T-cell (primary cell): ENCODE data around the gene EXOC6B. TPM values are rescaled to one million over a fixed set of nuclear protein-coding genes. Genes with fewer than 3 reads are reported as not detected.

Source experiments
- ATAC-seq, 4 experiments: fragments of 200-7000 bp in 3 of 4; fragments of 150-1000 bp in 1 of 4; cut with Tn5 transposase; replicated peaks in 1 of 4; 1 replicate in 3 of 4; 2 replicates in 1 of 4; pipeline ENCODE4 v1.10.0; 2021; ENCODE audit warnings: moderate library complexity in 3 of 4, mild to moderate bottlenecking in 2 of 4, moderate number of reproducible peaks in 1 of 4
- CTCF ChIA-PET, 2 donors: fragments of 300-600 bp; sonication (Branson Sonifier 250); formaldehyde crosslinking; loops; one replicate each; lab custom pipeline; 2022; ENCODE audit warnings: antibody characterized with exemption in 2 of 2; lab: Charles Lee
- POLR2A ChIA-PET, 2 donors: fragments of 300-600 bp; sonication (Branson Sonifier 250); formaldehyde crosslinking; loops; one replicate each; lab custom pipeline; 2022; ENCODE audit warnings: antibody characterized with exemption in 2 of 2; lab: Charles Lee
- DNase-seq, 35 experiments: peaks; one replicate each; pipeline versions ENCODE4 v3.0.0 to v3.0.0-alpha.2; 2013 to 2023
- H3K27ac ChIP-seq: one replicate; pipeline ENCODE4 v1.5.1; 2013; ENCODE audit warnings: low read length
- H3K27me3 ChIP-seq, 2 experiments: replicated peaks in 1 of 2; 1 replicate in 1 of 2; 2 replicates in 1 of 2; pipeline versions ENCODE4 v1.6.1 to v1.7.0; 2013; ENCODE audit warnings: low read length in 1 of 2, mixed read lengths in 1 of 2; ENCODE audit not compliant: control insufficient read depth in 2 of 2, insufficient read depth in 2 of 2; ENCODE audit errors: extremely low read depth in 1 of 2
- H3K36me3 ChIP-seq, 2 donors: 1 replicate in 1 of 2; 2 replicates in 1 of 2; pipeline versions ENCODE4 v1.6.1 to v1.7.0; 2013; ENCODE audit warnings: low read length in 1 of 2; ENCODE audit not compliant: control insufficient read depth in 2 of 2, insufficient read depth in 1 of 2; ENCODE audit errors: extremely low read depth in 1 of 2
- H3K4me1 ChIP-seq, 2 experiments: 1 replicate in 1 of 2; 2 replicates in 1 of 2; pipeline versions ENCODE4 v1.6.1 to v1.7.0; 2013; ENCODE audit warnings: low read length in 2 of 2, mixed read lengths in 1 of 2; ENCODE audit not compliant: insufficient read depth in 2 of 2, control insufficient read depth in 1 of 2; ENCODE audit errors: extremely low read depth in 1 of 2
- H3K4me3 ChIP-seq, 2 donors: 1 replicate in 1 of 2; 2 replicates in 1 of 2; pipeline versions ENCODE4 v1.5.1 to v1.7.0; 2013; ENCODE audit warnings: mild to moderate bottlenecking in 2 of 2, low read length in 1 of 2, moderate library complexity in 1 of 2; ENCODE audit not compliant: control insufficient read depth in 1 of 2; ENCODE audit errors: extremely low read depth in 1 of 2
- H3K9me3 ChIP-seq: 2 replicates; pipeline ENCODE4 v1.7.0; 2013
- H3K27ac Mint-ChIP-seq, 2 donors: one replicate each; pipeline ENCODE4 v1.8.0; 2020 to 2021; ENCODE audit warnings: mild to moderate bottlenecking in 2 of 2, mixed read lengths in 2 of 2
- H3K27me3 Mint-ChIP-seq, 2 donors: one replicate each; pipeline ENCODE4 v1.8.0; 2021 to 2022; ENCODE audit warnings: mixed read lengths in 2 of 2
- H3K36me3 Mint-ChIP-seq: one replicate; pipeline ENCODE4 v1.8.0; 2021; ENCODE audit warnings: mixed read lengths
- H3K4me1 Mint-ChIP-seq, 3 donors: one replicate each; pipeline ENCODE4 v1.8.0; 2020 to 2022; ENCODE audit warnings: mixed read lengths in 3 of 3, mild to moderate bottlenecking in 1 of 3
- H3K4me3 Mint-ChIP-seq, 3 donors: one replicate each; pipeline ENCODE4 v1.8.0; 2020 to 2022; ENCODE audit warnings: mild to moderate bottlenecking in 3 of 3, mixed read lengths in 3 of 3, moderate library complexity in 3 of 3
- H3K9me3 Mint-ChIP-seq, 3 donors: one replicate each; pipeline ENCODE4 v1.8.0; 2020 to 2022; ENCODE audit warnings: mixed read lengths in 3 of 3
- WGBS: methylation state at CpG from one replicate; pipeline ENCODE4 v1.1.5; 2013; ENCODE audit warnings: missing lambda C conversion rate; ENCODE audit not compliant: insufficient coverage; 5-methylcytosine and 5-hydroxymethylcytosine counted together
- total RNA-seq, 35 experiments: library from RNA in 6 of 35; stranded (reverse) in 6 of 35; fragments of 120-200 nt in 1 of 35; gene quantifications; one replicate each; pipeline versions ENCODE4 v1.2.1 to v1.2.4 and lab custom pipeline; 2013 to 2026

Gene EXOC6B
- total RNA-seq, 5 donors from 2014 or later (not counting 1 experiment from before 2014, with no cell fraction given), result 13.3 to 18.9 (median 16.6) TPM

- Histone ChIP-seq H3K4me3 (no peak overlapping the region), H3K36me3 (no peaks in the 10 kb centered on the region), H3K4me1 (no peaks in the 10 kb centered on the region), H3K9me3 (no peaks in the 10 kb centered on the region), H3K27ac (no peak overlapping the region), H3K27me3 (no peaks in the 10 kb centered on the region)
- ChIA-PET POLR2A (interaction anchor here in 1 of 2 donors (0.6 kb wide), 1 partner anchor 673 kb away, joined by 4 read pairs; no protein-coding TSS in a partner anchor), CTCF (no interaction called here)
- Mint-ChIP-seq H3K9me3 (peaks cover 19 to 39% (median 27%) of the 10 kb centered on the region in 3 donors), H3K36me3 (peaks cover 31% of the 10 kb centered on the region), H3K4me1 (no peaks in the 10 kb centered on the region), H3K4me3 (no peak overlapping the region), H3K27me3 (no peaks in the 10 kb centered on the region), H3K27ac (no peak overlapping the region)
- no CpG with 5 or more reads among the region's 1 CpG for WGBS
- DNase-seq, result no peak
- ATAC-seq, result no peak
Observed at GRCh38 chr2:72395096-72395495, 430.7 kb downstream of the EXOC6B start.

- Mint-ChIP-seq H3K4me3 (no peak overlapping the region), H3K4me1 (no peaks in the 10 kb centered on the region), H3K36me3 (peaks cover 30% of the 10 kb centered on the region), H3K27ac (no peak overlapping the region), H3K27me3 (no peaks in the 10 kb centered on the region), H3K9me3 (peaks cover 22 to 39% (median 23%) of the 10 kb centered on the region in 3 donors)
- Histone ChIP-seq H3K27ac (no peak overlapping the region), H3K9me3 (no peaks in the 10 kb centered on the region), H3K27me3 (no peaks in the 10 kb centered on the region), H3K36me3 (no peaks in the 10 kb centered on the region), H3K4me3 (no peak overlapping the region), H3K4me1 (no peaks in the 10 kb centered on the region)
- no peak for DNase-seq
- ChIA-PET CTCF (no interaction called here), POLR2A (no interaction called here)
- no peak for ATAC-seq
Observed at GRCh38 chr2:72394541-72395070, 431.2 kb downstream of the EXOC6B start.

- Histone ChIP-seq H3K4me3 (no peak overlapping the region), H3K9me3 (peaks cover 2% of the 10 kb centered on the region), H3K4me1 (no peaks in the 10 kb centered on the region), H3K36me3 (no peaks in the 10 kb centered on the region), H3K27ac (no peak overlapping the region), H3K27me3 (no peaks in the 10 kb centered on the region)
- Mint-ChIP-seq H3K27me3 (no peaks in the 10 kb centered on the region), H3K36me3 (peaks cover 12% of the 10 kb centered on the region), H3K9me3 (peaks cover 17 to 53% (median 26%) of the 10 kb centered on the region in 3 donors), H3K27ac (no peak overlapping the region), H3K4me1 (no peaks in the 10 kb centered on the region), H3K4me3 (no peak overlapping the region)
- ATAC-seq (no peak), DNase-seq (no peak)
- no CpG with 5 or more reads among the region's 2 CpGs for WGBS
- ChIA-PET POLR2A (no interaction called here), CTCF (no interaction called here)
Observed at GRCh38 chr2:72389447-72389846, 436.4 kb downstream of the EXOC6B start.

GRCh38 chr2:72388263-72388662 lies 437.6 kb downstream of the EXOC6B start:
- H3K27ac ChIP-seq, result no peak overlapping the region
- POLR2A ChIA-PET, result no interaction called here
- H3K36me3 ChIP-seq, result no peaks in the 10 kb centered on the region
- Mint-ChIP-seq H3K9me3 (peaks cover 17 to 52% (median 26%) of the 10 kb centered on the region in 3 donors), H3K4me1 (no peaks in the 10 kb centered on the region), H3K27ac (no peak overlapping the region), H3K27me3 (no peaks in the 10 kb centered on the region), H3K4me3 (no peak overlapping the region), H3K36me3 (peaks cover 11% of the 10 kb centered on the region)
- peaks cover 2% of the 10 kb centered on the region for H3K9me3 ChIP-seq
- ATAC-seq (no peak), DNase-seq (no peak)
- no peaks in the 10 kb centered on the region for H3K4me1 ChIP-seq
- no peaks in the 10 kb centered on the region for H3K27me3 ChIP-seq
- no peak overlapping the region for H3K4me3 ChIP-seq
- CTCF ChIA-PET, result no interaction called here
- WGBS, result no CpG with 5 or more reads among the region's 1 CpG

GRCh38 chr2:72386288-72386687 lies 439.5 kb downstream of the EXOC6B start:
- H3K27ac ChIP-seq, result no peak overlapping the region
- no peaks in the 10 kb centered on the region for H3K36me3 ChIP-seq
- ChIA-PET POLR2A (no interaction called here), CTCF (no interaction called here)
- Mint-ChIP-seq H3K4me1 (no peaks in the 10 kb centered on the region), H3K27ac (no peak overlapping the region), H3K27me3 (no peaks in the 10 kb centered on the region), H3K9me3 (peaks cover 13 to 47% (median 25%) of the 10 kb centered on the region in 3 donors), H3K36me3 (peaks cover 11% of the 10 kb centered on the region), H3K4me3 (no peak overlapping the region)
- H3K27me3 ChIP-seq, result no peaks in the 10 kb centered on the region
- peaks cover 2% of the 10 kb centered on the region for H3K9me3 ChIP-seq
- WGBS, result 100% methylated on average over 1 of the region's 1 CpG
- DNase-seq, result no peak
- ATAC-seq, result no peak
- no peaks in the 10 kb centered on the region for H3K4me1 ChIP-seq
- H3K4me3 ChIP-seq, result no peak overlapping the region

- H3K27ac Mint-ChIP-seq, result no peak overlapping the region
- H3K27me3 Mint-ChIP-seq, result no peaks in the 10 kb centered on the region
- H3K4me1 ChIP-seq, result no peaks in the 10 kb centered on the region
- H3K36me3 Mint-ChIP-seq, result peaks cover 59% of the 10 kb centered on the region
- POLR2A ChIA-PET, result no interaction called here
- DNase-seq (no peak), ATAC-seq (no peak)
- no CpG with 5 or more reads among the region's 1 CpG for WGBS
- H3K4me3 Mint-ChIP-seq, result no peak overlapping the region
- H3K4me3 ChIP-seq, result no peak overlapping the region
- H3K9me3 Mint-ChIP-seq, result peaks cover 3 to 13% (median 8%) of the 10 kb centered on the region in 3 donors
- CTCF ChIA-PET, result no interaction called here
- H3K27me3 ChIP-seq, result no peaks in the 10 kb centered on the region
- H3K27ac ChIP-seq, result no peak overlapping the region
- H3K36me3 ChIP-seq, result no peaks in the 10 kb centered on the region
- H3K4me1 Mint-ChIP-seq, result no peaks in the 10 kb centered on the region
- no peaks in the 10 kb centered on the region for H3K9me3 ChIP-seq
Observed at GRCh38 chr2:72378753-72379348, 447.0 kb downstream of the EXOC6B start.
